NCI-H748 treated with DMSO at 0.1 percent for 48 hours (cell line): ENCODE results near the gene CALML4.
"Not testable (repeated sequence)": the region's sequence is repeated elsewhere in the genome, so short reads cannot be mapped to it uniquely, and the experiment has no call there.

Source experiments
- DNase-seq: peaks from one replicate; lab custom pipeline; 2025; lab: John Stamatoyannopoulos, UW

CALML4 gene

GRCh38 chr15:68190048-68190447 lies 15.1 kb downstream of the CALML4 start:
- no peak for DNase-seq

GRCh38 chr15:68188647-68189046 lies 16.5 kb downstream of the CALML4 start:
- no peak for DNase-seq

GRCh38 chr15:68187559-68187958 lies 17.6 kb downstream of the CALML4 start:
- no peak for DNase-seq

- DNase-seq = no peak
Observed at GRCh38 chr15:68186671-68187397, 18.3 kb downstream of the CALML4 start.

GRCh38 chr15:68184616-68185480 lies 20.3 kb downstream of the CALML4 start:
- no peak for DNase-seq

GRCh38 chr15:68183616-68184315 lies 21.4 kb downstream of the CALML4 start:
- DNase-seq = no peak

- DNase-seq = no peak
Observed at GRCh38 chr15:68177742-68178141, 27.4 kb downstream of the CALML4 start.

GRCh38 chr15:68176601-68177000 lies 28.5 kb downstream of the CALML4 start:
- DNase-seq = no peak

- no peak for DNase-seq
Observed at GRCh38 chr15:68175526-68175925, 29.6 kb downstream of the CALML4 start.

- no peak for DNase-seq
Observed at GRCh38 chr15:68173119-68173518, 32.0 kb downstream of the CALML4 start.

GRCh38 chr15:68172037-68172436 lies 33.1 kb downstream of the CALML4 start:
- DNase-seq = not testable (repeated sequence)

GRCh38 chr15:68166847-68167246 lies 38.3 kb downstream of the CALML4 start:
- DNase-seq = no peak

- no peak for DNase-seq
Observed at GRCh38 chr15:68163191-68163590, 41.9 kb downstream of the CALML4 start.

- DNase-seq = no peak
Observed at GRCh38 chr15:68158046-68158628, 47.0 kb downstream of the CALML4 start.

- no peak for DNase-seq
Observed at GRCh38 chr15:68157074-68157473, 48.1 kb downstream of the CALML4 start.

- DNase-seq = peak; percentile 19
Observed at GRCh38 chr15:68154923-68155559, 50.1 kb downstream of the CALML4 start.

- no peak for DNase-seq
Observed at GRCh38 chr15:68152342-68152741, 52.8 kb downstream of the CALML4 start.

GRCh38 chr15:68151277-68151676 lies 53.9 kb downstream of the CALML4 start:
- no peak for DNase-seq

- no peak for DNase-seq
Observed at GRCh38 chr15:68150187-68150586, 54.9 kb downstream of the CALML4 start.

- DNase-seq = no peak
Observed at GRCh38 chr15:68149059-68149458, 56.1 kb downstream of the CALML4 start.

- no peak for DNase-seq
Observed at GRCh38 chr15:68148039-68148438, 57.1 kb downstream of the CALML4 start.

GRCh38 chr15:68145706-68146105 lies 59.4 kb downstream of the CALML4 start:
- DNase-seq = no peak
